Nephron progenitor cell (in vitro differentiated cells): ENCODE measurements around the gene KCNQ1.

Experiments
- DNase-seq: peaks from one replicate; pipeline ENCODE4 v3.0.0; 2021
- H3K27ac Mint-ChIP-seq: 2 replicates; pipeline ENCODE4 v1.8.0; 2021; ENCODE audit warnings: mild to moderate bottlenecking, moderate library complexity, mixed read lengths
- H3K27me3 Mint-ChIP-seq: 2 replicates; pipeline ENCODE4 v1.8.0; 2021; ENCODE audit warnings: mild to moderate bottlenecking, low read depth, mixed read lengths; ENCODE audit not compliant: poor library complexity
- H3K36me3 Mint-ChIP-seq: 2 replicates; pipeline ENCODE4 v1.8.0; 2021; ENCODE audit warnings: low read depth, mixed read lengths
- H3K4me1 Mint-ChIP-seq: 2 replicates; pipeline ENCODE4 v1.8.0; 2021; ENCODE audit warnings: mixed read lengths
- H3K4me3 Mint-ChIP-seq: 2 replicates; pipeline ENCODE4 v1.8.0; 2021; ENCODE audit warnings: mild to moderate bottlenecking, moderate library complexity, mixed read lengths
- H3K9me3 Mint-ChIP-seq: 2 replicates; pipeline ENCODE4 v1.8.0; 2021; ENCODE audit warnings: mild to moderate bottlenecking, moderate library complexity, mixed read lengths
- CTCF ChIP-seq: fragments of 200-600 bp; sonication (generic); IDR thresholded peaks from 2 replicates; pipeline ENCODE4 v1.5.0; 2021; ENCODE audit warnings: antibody characterized with exemption

The KCNQ1 gene

GRCh38 chr11:2833051-2833715 lies 388.4 kb downstream of the KCNQ1 start:
- no peak for DNase-seq
- Mint-ChIP-seq H3K9me3 (peaks cover 20% of the 10 kb centered on the region), H3K36me3 (peaks cover 15% of the 10 kb centered on the region), H3K27ac (no peak overlapping the region), H3K4me3 (no peak overlapping the region), H3K27me3 (peaks cover 5% of the 10 kb centered on the region), H3K4me1 (peaks cover 37% of the 10 kb centered on the region)
- no peak for TF ChIP-seq CTCF

- Mint-ChIP-seq H3K27ac (no peak overlapping the region), H3K9me3 (peaks cover 13% of the 10 kb centered on the region)
Measured at GRCh38 chr11:2833716-2834502, 389.1 kb downstream of the KCNQ1 start.

GRCh38 chr11:2834503-2835273 lies 389.9 kb downstream of the KCNQ1 start:
- no peak overlapping the region for H3K27ac Mint-ChIP-seq
- H3K9me3 Mint-ChIP-seq, result peaks cover 5% of the 10 kb centered on the region
- H3K4me1 Mint-ChIP-seq, result peaks cover 47% of the 10 kb centered on the region
- no peaks in the 10 kb centered on the region for H3K36me3 Mint-ChIP-seq
- H3K4me3 Mint-ChIP-seq, result no peak overlapping the region
- TF ChIP-seq CTCF, result no peak
- H3K27me3 Mint-ChIP-seq, result peaks cover 5% of the 10 kb centered on the region
- DNase-seq, result no peak

More at GRCh38 chr11:2833716-2834502, 389.1 kb downstream of the KCNQ1 start:
- TF ChIP-seq CTCF, result no peak
- Mint-ChIP-seq H3K4me3 (no peak overlapping the region), H3K36me3 (peaks cover 7% of the 10 kb centered on the region), H3K27me3 (peaks cover 3% of the 10 kb centered on the region), H3K4me1 (peaks cover 40% of the 10 kb centered on the region)
- no peak for DNase-seq

GRCh38 chr11:2835296-2835695 lies 390.5 kb downstream of the KCNQ1 start:
- TF ChIP-seq CTCF, result no peak
- peaks cover 5% of the 10 kb centered on the region for H3K27me3 Mint-ChIP-seq

GRCh38 chr11:2835751-2836150 lies 390.9 kb downstream of the KCNQ1 start:
- no peak for TF ChIP-seq CTCF
- H3K27me3 Mint-ChIP-seq, result peaks cover 5% of the 10 kb centered on the region
- H3K36me3 Mint-ChIP-seq, result no peaks in the 10 kb centered on the region
- H3K4me3 Mint-ChIP-seq, result no peak overlapping the region
- no peaks in the 10 kb centered on the region for H3K9me3 Mint-ChIP-seq
- DNase-seq, result no peak
- peaks cover 57% of the 10 kb centered on the region for H3K4me1 Mint-ChIP-seq
- H3K27ac Mint-ChIP-seq, result peak overlapping the region; percentile 21

More at GRCh38 chr11:2835296-2835695, 390.5 kb downstream of the KCNQ1 start:
- no peak for DNase-seq
- Mint-ChIP-seq H3K36me3 (no peaks in the 10 kb centered on the region), H3K4me3 (no peak overlapping the region), H3K4me1 (peaks cover 53% of the 10 kb centered on the region), H3K27ac (no peak overlapping the region), H3K9me3 (peaks cover 1% of the 10 kb centered on the region)
